WTC11 (cell line): ENCODE measurements around the gene EWSR1.

Experiments
- ESRRA ChIP-seq: sonication (generic); formaldehyde crosslinking; IDR thresholded peaks from 2 replicates; pipeline ENCODE4 v1.8.1; 2022; ENCODE audit warnings: mild to moderate bottlenecking, missing genetic modification reagents, borderline replicate concordance
- FOXK1 ChIP-seq: sonication (generic); formaldehyde crosslinking; IDR thresholded peaks from 2 replicates; pipeline ENCODE4 v1.8.0; 2022; ENCODE audit warnings: mild to moderate bottlenecking, moderate library complexity, missing genetic modification reagents
- RELA ChIP-seq: sonication (generic); formaldehyde crosslinking; IDR thresholded peaks from 2 replicates; pipeline ENCODE4 v1.8.1; 2022; ENCODE audit warnings: missing genetic modification reagents, mild to moderate bottlenecking, borderline replicate concordance
- RORB ChIP-seq: fragments of 250-450 bp; sonication (Bioruptor Pico); IDR thresholded peaks from 2 replicates; pipeline ENCODE4 v1.9.0; 2021; ENCODE audit warnings: mild to moderate bottlenecking
- SP1 ChIP-seq: sonication (generic); formaldehyde crosslinking; conservative IDR thresholded peaks from 2 replicates; pipeline ENCODE4 v1.8.1; 2022; ENCODE audit warnings: missing genetic modification reagents
- ZNF121 ChIP-seq: sonication (generic); formaldehyde crosslinking; IDR thresholded peaks from 2 replicates; pipeline ENCODE4 v1.8.0; 2023; ENCODE audit warnings: missing genetic modification reagents
- TF ChIP-seq, protein P1 (sequence below): sonication (generic); formaldehyde crosslinking; IDR thresholded peaks from 2 replicates; pipeline ENCODE4 v1.8.0; 2022; ENCODE audit warnings: mild to moderate bottlenecking, missing genetic modification reagents
- TF ChIP-seq, protein P2 (sequence below): fragments of 200-600 bp; IDR thresholded peaks from 2 replicates; pipeline ENCODE4 v1.8.0; 2022; ENCODE audit warnings: antibody characterized with exemption
- TF ChIP-seq, protein P3 (sequence below): sonication (generic); formaldehyde crosslinking; IDR thresholded peaks from 2 replicates; pipeline ENCODE4 v1.8.0; 2022; ENCODE audit warnings: mild to moderate bottlenecking, missing genetic modification reagents
- TF ChIP-seq, protein P4 (sequence below): sonication (generic); formaldehyde crosslinking; IDR thresholded peaks from 2 replicates; pipeline ENCODE4 v1.8.1; 2022; ENCODE audit warnings: mild to moderate bottlenecking, missing genetic modification reagents, moderate library complexity, borderline replicate concordance
- TF ChIP-seq, protein P5 (sequence below): sonication (generic); formaldehyde crosslinking; conservative IDR thresholded peaks from 2 replicates; pipeline ENCODE4 v1.8.1; 2022; ENCODE audit warnings: mild to moderate bottlenecking, missing genetic modification reagents
- TF ChIP-seq, protein P6 (sequence below): sonication (generic); formaldehyde crosslinking; IDR thresholded peaks from 2 replicates; pipeline ENCODE4 v1.8.1; 2022; ENCODE audit warnings: mild to moderate bottlenecking, moderate library complexity, missing genetic modification reagents
- TF ChIP-seq, protein P7 (sequence below): sonication (generic); formaldehyde crosslinking; IDR thresholded peaks from 2 replicates; pipeline ENCODE4 v1.8.1; 2022; ENCODE audit warnings: low read depth, mild to moderate bottlenecking, moderate library complexity, missing genetic modification reagents, borderline replicate concordance

DNA sequence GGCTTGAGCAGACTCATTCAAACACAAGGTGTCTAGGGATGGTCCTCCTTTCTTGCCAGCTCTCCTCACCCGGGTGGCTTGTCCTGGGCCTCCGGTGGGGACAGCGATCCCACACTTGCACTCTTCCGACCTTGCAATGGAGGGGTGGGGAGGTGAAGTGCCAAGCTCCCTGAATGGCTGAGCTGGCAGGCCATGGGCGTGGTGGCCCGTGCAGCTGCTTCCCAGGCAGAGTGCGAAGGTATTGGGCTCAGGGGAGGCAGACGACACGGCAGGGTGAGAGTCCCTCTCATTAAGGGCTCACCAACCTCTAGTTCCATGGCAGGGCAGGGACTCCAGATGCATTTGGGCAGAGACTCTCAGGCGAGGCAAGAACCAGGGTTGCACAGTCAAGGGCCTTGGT is 58.4 kb downstream of the EWSR1 start:
- TF ChIP-seq SP1 (CRISPR knock-in tag) (no peak), ESRRA (CRISPR knock-in tag) (no peak), RELA (no peak), ZNF121 (CRISPR knock-in tag) (no peak), RORB (CRISPR knock-in tag) (no peak), FOXK1 (CRISPR knock-in tag) (no peak)
- TF ChIP-seq, protein P1, sequence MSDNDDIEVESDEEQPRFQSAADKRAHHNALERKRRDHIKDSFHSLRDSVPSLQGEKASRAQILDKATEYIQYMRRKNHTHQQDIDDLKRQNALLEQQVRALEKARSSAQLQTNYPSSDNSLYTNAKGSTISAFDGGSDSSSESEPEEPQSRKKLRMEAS = no peak
- TF ChIP-seq, protein P2, sequence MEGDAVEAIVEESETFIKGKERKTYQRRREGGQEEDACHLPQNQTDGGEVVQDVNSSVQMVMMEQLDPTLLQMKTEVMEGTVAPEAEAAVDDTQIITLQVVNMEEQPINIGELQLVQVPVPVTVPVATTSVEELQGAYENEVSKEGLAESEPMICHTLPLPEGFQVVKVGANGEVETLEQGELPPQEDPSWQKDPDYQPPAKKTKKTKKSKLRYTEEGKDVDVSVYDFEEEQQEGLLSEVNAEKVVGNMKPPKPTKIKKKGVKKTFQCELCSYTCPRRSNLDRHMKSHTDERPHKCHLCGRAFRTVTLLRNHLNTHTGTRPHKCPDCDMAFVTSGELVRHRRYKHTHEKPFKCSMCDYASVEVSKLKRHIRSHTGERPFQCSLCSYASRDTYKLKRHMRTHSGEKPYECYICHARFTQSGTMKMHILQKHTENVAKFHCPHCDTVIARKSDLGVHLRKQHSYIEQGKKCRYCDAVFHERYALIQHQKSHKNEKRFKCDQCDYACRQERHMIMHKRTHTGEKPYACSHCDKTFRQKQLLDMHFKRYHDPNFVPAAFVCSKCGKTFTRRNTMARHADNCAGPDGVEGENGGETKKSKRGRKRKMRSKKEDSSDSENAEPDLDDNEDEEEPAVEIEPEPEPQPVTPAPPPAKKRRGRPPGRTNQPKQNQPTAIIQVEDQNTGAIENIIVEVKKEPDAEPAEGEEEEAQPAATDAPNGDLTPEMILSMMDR = no peak
- TF ChIP-seq, protein P3, sequence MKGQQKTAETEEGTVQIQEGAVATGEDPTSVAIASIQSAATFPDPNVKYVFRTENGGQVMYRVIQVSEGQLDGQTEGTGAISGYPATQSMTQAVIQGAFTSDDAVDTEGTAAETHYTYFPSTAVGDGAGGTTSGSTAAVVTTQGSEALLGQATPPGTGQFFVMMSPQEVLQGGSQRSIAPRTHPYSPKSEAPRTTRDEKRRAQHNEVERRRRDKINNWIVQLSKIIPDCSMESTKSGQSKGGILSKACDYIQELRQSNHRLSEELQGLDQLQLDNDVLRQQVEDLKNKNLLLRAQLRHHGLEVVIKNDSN (CRISPR knock-in tag) = no peak
- TF ChIP-seq, protein P4, sequence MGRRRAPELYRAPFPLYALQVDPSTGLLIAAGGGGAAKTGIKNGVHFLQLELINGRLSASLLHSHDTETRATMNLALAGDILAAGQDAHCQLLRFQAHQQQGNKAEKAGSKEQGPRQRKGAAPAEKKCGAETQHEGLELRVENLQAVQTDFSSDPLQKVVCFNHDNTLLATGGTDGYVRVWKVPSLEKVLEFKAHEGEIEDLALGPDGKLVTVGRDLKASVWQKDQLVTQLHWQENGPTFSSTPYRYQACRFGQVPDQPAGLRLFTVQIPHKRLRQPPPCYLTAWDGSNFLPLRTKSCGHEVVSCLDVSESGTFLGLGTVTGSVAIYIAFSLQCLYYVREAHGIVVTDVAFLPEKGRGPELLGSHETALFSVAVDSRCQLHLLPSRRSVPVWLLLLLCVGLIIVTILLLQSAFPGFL (CRISPR knock-in tag) = no peak
- TF ChIP-seq, protein P5, sequence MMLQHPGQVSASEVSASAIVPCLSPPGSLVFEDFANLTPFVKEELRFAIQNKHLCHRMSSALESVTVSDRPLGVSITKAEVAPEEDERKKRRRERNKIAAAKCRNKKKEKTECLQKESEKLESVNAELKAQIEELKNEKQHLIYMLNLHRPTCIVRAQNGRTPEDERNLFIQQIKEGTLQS (CRISPR knock-in tag) = no peak
- TF ChIP-seq, protein P6, sequence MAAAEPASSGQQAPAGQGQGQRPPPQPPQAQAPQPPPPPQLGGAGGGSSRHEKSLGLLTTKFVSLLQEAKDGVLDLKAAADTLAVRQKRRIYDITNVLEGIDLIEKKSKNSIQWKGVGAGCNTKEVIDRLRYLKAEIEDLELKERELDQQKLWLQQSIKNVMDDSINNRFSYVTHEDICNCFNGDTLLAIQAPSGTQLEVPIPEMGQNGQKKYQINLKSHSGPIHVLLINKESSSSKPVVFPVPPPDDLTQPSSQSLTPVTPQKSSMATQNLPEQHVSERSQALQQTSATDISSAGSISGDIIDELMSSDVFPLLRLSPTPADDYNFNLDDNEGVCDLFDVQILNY (CRISPR knock-in tag) = no peak
- TF ChIP-seq, protein P7, sequence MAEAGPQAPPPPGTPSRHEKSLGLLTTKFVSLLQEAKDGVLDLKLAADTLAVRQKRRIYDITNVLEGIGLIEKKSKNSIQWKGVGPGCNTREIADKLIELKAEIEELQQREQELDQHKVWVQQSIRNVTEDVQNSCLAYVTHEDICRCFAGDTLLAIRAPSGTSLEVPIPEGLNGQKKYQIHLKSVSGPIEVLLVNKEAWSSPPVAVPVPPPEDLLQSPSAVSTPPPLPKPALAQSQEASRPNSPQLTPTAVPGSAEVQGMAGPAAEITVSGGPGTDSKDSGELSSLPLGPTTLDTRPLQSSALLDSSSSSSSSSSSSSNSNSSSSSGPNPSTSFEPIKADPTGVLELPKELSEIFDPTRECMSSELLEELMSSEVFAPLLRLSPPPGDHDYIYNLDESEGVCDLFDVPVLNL (CRISPR knock-in tag) = no peak
